ENCODE measurements around the gene OFD1. TPM values are rescaled to one million over a fixed set of nuclear protein-coding genes. Genes with fewer than 3 reads are reported as not detected.

OFD1 gene
- polyA plus RNA-seq, 2 of the 4 experiments (the other 2 are of a cell fraction) = 14.8 to 24.9 TPM

- ATAC-seq (no peak), FAIRE-seq (no peak), DNase-seq (ENCODE audit: low read depth in 1 of 2, low spot score in 1 of 2) (no peak)
- H3K4me1 ChIP-seq = no peaks in the 10 kb centered on the region
- no peak for TF ChIP-seq KDM1A (IDR thresholded peaks at IDR 0.05; ENCODE audit: low read depth)
- no peak for TF ChIP-seq RAD21 (conservative IDR thresholded peaks at IDR 0.05 in 1 of 2, IDR thresholded peaks at IDR 0.05 in 1 of 2)
- TF ChIP-seq CBX2 (IDR thresholded peaks at IDR 0.05; ENCODE audit: borderline replicate concordance, low read depth) = no peak
- no peak for TF ChIP-seq HOXB13 (CRISPR knock-in tag; IDR thresholded peaks at IDR 0.05; ENCODE audit: low read depth)
- no peak for TF ChIP-seq JUNB (IDR thresholded peaks at IDR 0.05)
- no peak for TF ChIP-seq EHMT2 (IDR thresholded peaks at IDR 0.05; ENCODE audit: low read depth)
- TF ChIP-seq ELK1 (IDR thresholded peaks at IDR 0.05; ENCODE audit: low read depth, low read length) = no peak
- no peak for TF ChIP-seq MYC (IDR thresholded peaks at IDR 0.05; ENCODE audit: borderline replicate concordance, low read length)
- TF ChIP-seq JUN (IDR thresholded peaks at IDR 0.05) = no peak
- TF ChIP-seq ZFP36 (IDR thresholded peaks at IDR 0.05; ENCODE audit: borderline replicate concordance, partially characterized antibody) = no peak
- no peak for TF ChIP-seq E2F6 (IDR thresholded peaks at IDR 0.05; ENCODE audit: borderline replicate concordance, low read depth)
- TF ChIP-seq FOSB (CRISPR knock-in tag; IDR thresholded peaks at IDR 0.05) = no peak
- no peak for TF ChIP-seq ESRRA (IDR thresholded peaks at IDR 0.05; ENCODE audit: borderline replicate concordance, low read length)
- TF ChIP-seq RNF2 (IDR thresholded peaks at IDR 0.05; ENCODE audit: borderline replicate concordance, low read depth) = no peak
- no peak for TF ChIP-seq CHD2 (IDR thresholded peaks at IDR 0.05; ENCODE audit: low read length, partially characterized antibody)
- no peak for TF ChIP-seq HEYL (CRISPR knock-in tag; IDR thresholded peaks at IDR 0.05)
- TF ChIP-seq HOXA7 (CRISPR knock-in tag; IDR thresholded peaks at IDR 0.05) = no peak
- no peak for TF ChIP-seq PBX3 (IDR thresholded peaks at IDR 0.05)
- ChIA-PET CTCF (interaction anchor here (1.5 kb wide), 1 partner anchor 9 kb away, joined by 4 read pairs; no protein-coding TSS in a partner anchor), POLR2A (no interaction called here)
- no peak overlapping the region for H3K4me2 ChIP-seq
- no peaks in the 10 kb centered on the region for H3K9me3 ChIP-seq
- no peak overlapping the region for H3K27ac ChIP-seq
- 55% methylated on average over 4 of the region's 4 CpGs for WGBS (ENCODE audit: missing lambda C conversion rate)
- no peak overlapping the region for H3K4me3 ChIP-seq
Observed at GRCh38 chrX:13798184-13798583, 63.6 kb downstream of the OFD1 start.

GRCh38 chrX:13803116-13803515 is 68.6 kb downstream of the OFD1 start:
- Histone ChIP-seq H3K9me3 (no peaks in the 10 kb centered on the region), H3K4me2 (no peak overlapping the region), H3K27ac (no peak overlapping the region), H3K4me1 (no peaks in the 10 kb centered on the region), H3K4me3 (no peak overlapping the region)
- WGBS (ENCODE audit: missing lambda C conversion rate) = 30% methylated on average over 2 of the region's 6 CpGs
- POLR2A ChIA-PET = no interaction called here
- FAIRE-seq = no peak
- no peak for DNase-seq (ENCODE audit: low read depth in 1 of 2, low spot score in 1 of 2)
- CTCF ChIA-PET = no interaction called here
- no peak for ATAC-seq
- TF ChIP-seq HOXA7 (CRISPR knock-in tag; IDR thresholded peaks at IDR 0.05) (no peak), BCL3 (IDR thresholded peaks at IDR 0.05) (no peak), CHD2 (IDR thresholded peaks at IDR 0.05; ENCODE audit: low read length, partially characterized antibody) (no peak), USF2 (IDR thresholded peaks at IDR 0.05) (no peak), KDM1A (IDR thresholded peaks at IDR 0.05; ENCODE audit: low read depth) (no peak), CTCF (IDR thresholded peaks at IDR 0.05) (no peak), MAFK (IDR thresholded peaks at IDR 0.05; ENCODE audit: partially characterized antibody) (no peak), MAX (IDR thresholded peaks at IDR 0.05) (no peak), E2F6 (IDR thresholded peaks at IDR 0.05; ENCODE audit: borderline replicate concordance, low read depth) (no peak), FOSL2 (IDR thresholded peaks at IDR 0.05) (no peak), FOSL2 (CRISPR knock-in tag; IDR thresholded peaks at IDR 0.05) (no peak), EP300 (IDR thresholded peaks at IDR 0.05) (no peak), RCOR1 (IDR thresholded peaks at IDR 0.05; ENCODE audit: low read depth, low read length) (no peak), JUN (IDR thresholded peaks at IDR 0.05) (no peak), FOXS1 (CRISPR knock-in tag; IDR thresholded peaks at IDR 0.05) (no peak)

Measured in A549 (cell line).